SW 1271 (cell line): Measurements from ENCODE around the gene IBSP.

Source experiments
- DNase-seq, 2 experiments: peaks; one replicate each; lab custom pipeline; 2025; lab: John Stamatoyannopoulos, UW

IBSP gene

GRCh38 chr4:87799301-87800113, at the start of gene IBSP:
TSS of gene IBSP (plus strand) at chr4:87799554. CDS start at chr4:87802362, 2,808 bp downstream.
- no peak for DNase-seq

GRCh38 chr4:87749883-87750282, 49.5 kb upstream of the IBSP start:
- DNase-seq, result no peak

GRCh38 chr4:87758270-87758669, 41.1 kb upstream of the IBSP start:
- no peak for DNase-seq

- no peak for DNase-seq
Measured at GRCh38 chr4:87762311-87762710, 37.0 kb upstream of the IBSP start.

- DNase-seq, result no peak
Measured at GRCh38 chr4:87781569-87781968, 17.8 kb upstream of the IBSP start.

- no peak for DNase-seq
Measured at GRCh38 chr4:87783781-87784180, 15.6 kb upstream of the IBSP start.

- no peak for DNase-seq
Measured at GRCh38 chr4:87785731-87786509, 13.4 kb upstream of the IBSP start.

- DNase-seq, result no peak
Measured at GRCh38 chr4:87802858-87803257, 3.5 kb downstream of the IBSP start.

GRCh38 chr4:87803421-87803820, 4.1 kb downstream of the IBSP start:
- DNase-seq, result no peak

GRCh38 chr4:87804871-87805270, 5.5 kb downstream of the IBSP start:
- DNase-seq, result no peak

- no peak for DNase-seq
Measured at GRCh38 chr4:87805971-87806370, 6.6 kb downstream of the IBSP start.

GRCh38 chr4:87806520-87806919, 7.2 kb downstream of the IBSP start:
- DNase-seq, result no peak

GRCh38 chr4:87807402-87807801, 8.0 kb downstream of the IBSP start:
- no peak for DNase-seq

GRCh38 chr4:87811977-87812376, 12.6 kb downstream of the IBSP start:
- DNase-seq, result no peak

- DNase-seq, result no peak
Measured at GRCh38 chr4:87819281-87819919, 20.0 kb downstream of the IBSP start.

- no peak for DNase-seq
Measured at GRCh38 chr4:87823200-87823599, 23.8 kb downstream of the IBSP start.

- no peak for DNase-seq
Measured at GRCh38 chr4:87823724-87824123, 24.4 kb downstream of the IBSP start.

GRCh38 chr4:87824352-87824751, 25.0 kb downstream of the IBSP start:
- DNase-seq, result no peak

GRCh38 chr4:87832669-87833068, 33.3 kb downstream of the IBSP start, which contains the start of gene MEPE:
TSS of gene MEPE (plus strand) at chr4:87832969. CDS start at chr4:87834715, 1,746 bp downstream.
- no peak for DNase-seq

- no peak for DNase-seq
Measured at GRCh38 chr4:87834401-87834800, 35.0 kb downstream of the IBSP start.

GRCh38 chr4:87835197-87835596, 35.8 kb downstream of the IBSP start:
- DNase-seq, result no peak

- no peak for DNase-seq
Measured at GRCh38 chr4:87835743-87836142, 36.4 kb downstream of the IBSP start.

- DNase-seq, result no peak
Measured at GRCh38 chr4:87838205-87838604, 38.9 kb downstream of the IBSP start.
